ENCODE data around the gene KCNIP1. TPM values are rescaled to one million over a fixed set of nuclear protein-coding genes. Genes with fewer than 3 reads are reported as not detected.

Gene KCNIP1
- total and polyA plus RNA-seq, 2 of the 8 experiments (the other 6 are each of a cell fraction or from before 2014, with no cell fraction given): 0.52 to 0.83 TPM

- Histone ChIP-seq H4K91ac (replicated peaks; ENCODE audit: insufficient read length, low read length) (no peak overlapping the region), H3K27ac (ENCODE audit: low read depth, low read length) (no peak overlapping the region), H3K56ac (replicated peaks; ENCODE audit: insufficient read length, low read depth, low read length) (no peak overlapping the region), H2BK20ac (ENCODE audit: low read length) (no peak overlapping the region), H2BK120ac (replicated peaks; ENCODE audit: low read depth, low read length) (no peak overlapping the region), H3K23ac (ENCODE audit: insufficient read length) (no peak overlapping the region), H3K79me1 (ENCODE audit: low read depth, low read length) (no peaks in the 10 kb centered on the region), H2AK5ac (ENCODE audit: low read depth, low read length) (no peak overlapping the region), H2AFZ (ENCODE audit: low read length) (no peak overlapping the region), H4K20me1 (replicated peaks in 1 of 2; ENCODE audit: control insufficient read depth in 1 of 2, insufficient read depth in 2 of 2, low read length in 2 of 2) (no peaks in the 10 kb centered on the region), H2BK5ac (ENCODE audit: low read depth, low read length) (no peak overlapping the region), H3K9me3 (ENCODE audit: insufficient read depth in 2 of 2, low read depth in 1 of 2, low read length in 1 of 2) (no peaks in the 10 kb centered on the region), H3K14ac (ENCODE audit: insufficient read length) (no peak overlapping the region), H2BK15ac (ENCODE audit: low read length) (no peak overlapping the region), H2BK12ac (ENCODE audit: low read depth, low read length) (peak overlapping the region; percentile 84; the same call in 1 of the 2 replicates), H3K4me3 (ENCODE audit: extremely low read depth in 1 of 4, insufficient read depth in 2 of 4, low read depth in 3 of 4, low read length in 4 of 4) (no peak overlapping the region), H3K36me3 (ENCODE audit: control insufficient read depth in 2 of 4, insufficient read depth in 4 of 4, low read length in 3 of 4) (no peaks in the 10 kb centered on the region), H3K4me2 (ENCODE audit: insufficient read depth in 1 of 2, low read depth in 2 of 2, low read length in 2 of 2) (no peak overlapping the region), H3K18ac (ENCODE audit: extremely low read depth, low read length) (no peak overlapping the region), H4K8ac (ENCODE audit: extremely low read depth, insufficient read depth, low read length) (no peak overlapping the region), H3K4ac (replicated peaks; ENCODE audit: insufficient read length, low read depth, low read length) (no peak overlapping the region), H3K27me3 (replicated peaks in 1 of 4; ENCODE audit: control insufficient read depth in 3 of 4, extremely low read depth in 1 of 4, insufficient read depth in 3 of 4, low read length in 3 of 4) (no peaks in the 10 kb centered on the region; a peak in 1 of 7 replicates), H3K9ac (replicated peaks in 1 of 4; ENCODE audit: extremely low read depth in 1 of 4, low read depth in 3 of 4, low read length in 3 of 4) (no peak overlapping the region), H4K5ac (ENCODE audit: insufficient read length, low read depth, low read length) (no peak overlapping the region), H3K23me2 (ENCODE audit: low read depth, low read length) (no peaks in the 10 kb centered on the region), H3K4me1 (replicated peaks in 1 of 4; ENCODE audit: control insufficient read depth in 3 of 4, insufficient read depth in 4 of 4, low read length in 3 of 4) (peaks cover 2 to 7% (median 3%) of the 10 kb centered on the region in 4 experiments; a peak in 5 of 7 replicates), H3K79me2 (ENCODE audit: control insufficient read depth in 1 of 2, insufficient read depth in 2 of 2, low read length in 2 of 2) (no peaks in the 10 kb centered on the region)
- CTCF ChIA-PET (ENCODE audit: partially characterized antibody): interaction anchor here (0.7 to 7.6 kb wide), 24 partner anchors 10 to 274 kb away, joined by 3 to 42 read pairs (median 3); no protein-coding TSS in a partner anchor
- no peak for FAIRE-seq
- DNase-seq (ENCODE audit: low read depth in 1 of 2, low spot score in 2 of 2): peak in 1 of 2 experiments; percentile 43
- POLR2A ChIA-PET (ENCODE audit: partially characterized antibody): no interaction called here
- TF ChIP-seq RAD21 (IDR thresholded peaks at IDR 0.05 in 1 of 2, conservative IDR thresholded peaks at IDR 0.05 in 1 of 2; ENCODE audit: low read depth in 2 of 2, low read length in 2 of 2): 0 out of 4 replicates have a peak, but pooled peaks of 1 of the 2 experiments have one; percentile 16
- TF ChIP-seq, protein P1, sequence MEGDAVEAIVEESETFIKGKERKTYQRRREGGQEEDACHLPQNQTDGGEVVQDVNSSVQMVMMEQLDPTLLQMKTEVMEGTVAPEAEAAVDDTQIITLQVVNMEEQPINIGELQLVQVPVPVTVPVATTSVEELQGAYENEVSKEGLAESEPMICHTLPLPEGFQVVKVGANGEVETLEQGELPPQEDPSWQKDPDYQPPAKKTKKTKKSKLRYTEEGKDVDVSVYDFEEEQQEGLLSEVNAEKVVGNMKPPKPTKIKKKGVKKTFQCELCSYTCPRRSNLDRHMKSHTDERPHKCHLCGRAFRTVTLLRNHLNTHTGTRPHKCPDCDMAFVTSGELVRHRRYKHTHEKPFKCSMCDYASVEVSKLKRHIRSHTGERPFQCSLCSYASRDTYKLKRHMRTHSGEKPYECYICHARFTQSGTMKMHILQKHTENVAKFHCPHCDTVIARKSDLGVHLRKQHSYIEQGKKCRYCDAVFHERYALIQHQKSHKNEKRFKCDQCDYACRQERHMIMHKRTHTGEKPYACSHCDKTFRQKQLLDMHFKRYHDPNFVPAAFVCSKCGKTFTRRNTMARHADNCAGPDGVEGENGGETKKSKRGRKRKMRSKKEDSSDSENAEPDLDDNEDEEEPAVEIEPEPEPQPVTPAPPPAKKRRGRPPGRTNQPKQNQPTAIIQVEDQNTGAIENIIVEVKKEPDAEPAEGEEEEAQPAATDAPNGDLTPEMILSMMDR (IDR thresholded peaks at IDR 0.05; ENCODE audit: control extremely low read depth in 1 of 3, insufficient read depth in 1 of 3, low read depth in 1 of 3, low read length in 3 of 3): peak; percentile 17 to 38 (median 33); a peak in 3 of 4 replicates
- TF ChIP-seq BACH1 (IDR thresholded peaks at IDR 0.05; ENCODE audit: low read length): no peak
- 84% methylated on average over 8 of the region's 8 CpGs; no CpG with 5 or more reads in 1 of the 2 experiments for WGBS, 2 experiments (ENCODE audit: extremely low coverage in 1 of 2, insufficient coverage in 1 of 2, insufficient read length in 1 of 2, insufficient replicate concordance in 2 of 2, low coverage in 1 of 2, low lambda C conversion rate in 2 of 2, missing lambda C conversion rate in 1 of 2)
Measured at GRCh38 chr5:170470808-170471404, 32.9 kb upstream of the KCNIP1 start.

All from H1 (cell line).